HepG2 (cell line): Measurements from ENCODE around the gene TNXB. TPM values are rescaled to one million over a fixed set of nuclear protein-coding genes. Genes with fewer than 3 reads are reported as not detected.

Experiments
- ARID5B ChIP-seq: IDR thresholded peaks from 2 replicates; pipeline ENCODE4 v1.4.0; 2020; ENCODE audit warnings: mild to moderate bottlenecking, missing genetic modification reagents
- BRF2 ChIP-seq: sonication (generic); formaldehyde crosslinking; IDR thresholded peaks from 2 replicates; pipeline ENCODE4 v1.8.1; 2022; ENCODE audit warnings: mild to moderate bottlenecking, missing genetic modification reagents
- HDAC1 ChIP-seq: sonication (generic); formaldehyde crosslinking; IDR thresholded peaks from 2 replicates; pipeline ENCODE4 v1.5.1; 2020; ENCODE audit warnings: mild to moderate bottlenecking, missing genetic modification reagents
- IRF1 ChIP-seq: sonication (generic); formaldehyde crosslinking; IDR thresholded peaks from 2 replicates; pipeline ENCODE4 v1.4.0; 2020; ENCODE audit warnings: low read depth, mild to moderate bottlenecking, missing genetic modification reagents
- PPARG ChIP-seq: conservative IDR thresholded peaks from 2 replicates; pipeline ENCODE4 v1.6.1; 2016; ENCODE audit warnings: missing biosample characterization, missing genetic modification reagents
- PRDM10 ChIP-seq: sonication (generic); formaldehyde crosslinking; IDR thresholded peaks from 2 replicates; pipeline ENCODE4 v1.4.0; 2020; ENCODE audit warnings: low read depth, missing genetic modification reagents
- REPIN1 ChIP-seq: sonication (generic); formaldehyde crosslinking; IDR thresholded peaks from 2 replicates; pipeline ENCODE4 v1.8.0; 2022; ENCODE audit warnings: missing genetic modification reagents, low read depth, mild to moderate bottlenecking, borderline replicate concordance
- SSRP1 ChIP-seq: IDR thresholded peaks from 2 replicates; pipeline ENCODE4 v1.6.1; 2016; ENCODE audit warnings: control low read depth
- ZNF317 ChIP-seq: sonication (generic); formaldehyde crosslinking; IDR thresholded peaks from 2 replicates; pipeline ENCODE4 v1.5.0; 2020; ENCODE audit warnings: mild to moderate bottlenecking, missing genetic modification reagents
- ZNF607 ChIP-seq: sonication (generic); formaldehyde crosslinking; IDR thresholded peaks from 2 replicates; pipeline ENCODE4 v1.5.1; 2020; ENCODE audit warnings: missing genetic modification reagents, mild to moderate bottlenecking, borderline replicate concordance
- ZNF709 ChIP-seq: sonication (generic); formaldehyde crosslinking; IDR thresholded peaks from 2 replicates; pipeline ENCODE4 v1.5.0; 2020; ENCODE audit warnings: mild to moderate bottlenecking, missing genetic modification reagents
- ZNF710 ChIP-seq: sonication (generic); formaldehyde crosslinking; IDR thresholded peaks from 2 replicates; pipeline ENCODE4 v1.5.0; 2020; ENCODE audit warnings: mild to moderate bottlenecking, missing genetic modification reagents, borderline replicate concordance
- ZSCAN20 ChIP-seq: sonication (generic); formaldehyde crosslinking; IDR thresholded peaks from 2 replicates; pipeline ENCODE4 v1.4.0; 2020; ENCODE audit warnings: missing genetic modification reagents, mild to moderate bottlenecking, borderline replicate concordance
- polyA plus RNA-seq, 8 experiments: library from polyadenylated mRNA; depleted of rRNA in 3 of 8; stranded (reverse) in 7 of 8; unstranded in 1 of 8; fragments of >200 nt; fragmentation: Illumina TruSeq in 4 of 8; extraction: Trizol in 4 of 8; gene quantifications; 2 replicates each; pipeline versions ENCODE4 v1.2.1 to v1.2.3, GENCODE V29; 2011 to 2016; ENCODE audit warnings: low read depth in 4 of 8, missing spikeins in 1 of 8, mixed read lengths in 1 of 8; ENCODE audit not compliant: insufficient read depth in 1 of 8
- total RNA-seq, 5 experiments: library from RNA; depleted of rRNA; stranded (reverse); fragments of >200 nt; fragmentation: Illumina TruSeq; extraction: Trizol; gene quantifications; 2 replicates each; pipeline ENCODE4 v1.2.3, GENCODE V29; 2016; ENCODE audit warnings: low read depth in 1 of 5

TNXB gene
- total and polyA plus RNA-seq, 2 of the 13 experiments (the other 11 are each of a cell fraction or from before 2014, with no cell fraction given) = 1.6 to 2.7 TPM

GRCh38 chr6:32153564-32154513 lies 44.7 kb upstream of the TNXB start, which contains the start of gene PPT2 (continued):
- TF ChIP-seq PRDM10 (peak; percentile 99), ZNF709 (CRISPR knock-in tag) (no peak), ZSCAN20 (CRISPR knock-in tag) (peak; percentile 85; the same call in 1 of the 2 replicates), HDAC1 (CRISPR knock-in tag) (peak; percentile 93), ARID5B (peak; percentile 48; the same call in 1 of the 2 replicates), PPARG (CRISPR knock-in tag) (peak; percentile 45; the same call in 1 of the 2 replicates), SSRP1 (no peak), IRF1 (no peak; the same call in 1 of the 2 replicates), ZNF607 (CRISPR knock-in tag) (no peak), ZNF710 (peak; percentile 83), REPIN1 (CRISPR knock-in tag) (no peak), BRF2 (CRISPR knock-in tag) (no peak), ZNF317 (CRISPR knock-in tag) (no peak)
